CD4-positive, alpha-beta T cell treated with Interferon alpha-2 for 1 hour (primary cell): ENCODE measurements around the gene ZC2HC1B.
"Not testable (repeated sequence)": the region's sequence is repeated elsewhere in the genome, so short reads cannot be mapped to it uniquely, and the experiment has no call there.

ENCODE experiments used
- DNase-seq, 2 donors: peaks; one replicate each; pipeline ENCODE4 v3.0.0-alpha.2; 2020 to 2022

Gene ZC2HC1B

GRCh38 chr6:143871202-143871730, 7.0 kb downstream of the ZC2HC1B start:
- not testable (repeated sequence) for DNase-seq

DNA sequence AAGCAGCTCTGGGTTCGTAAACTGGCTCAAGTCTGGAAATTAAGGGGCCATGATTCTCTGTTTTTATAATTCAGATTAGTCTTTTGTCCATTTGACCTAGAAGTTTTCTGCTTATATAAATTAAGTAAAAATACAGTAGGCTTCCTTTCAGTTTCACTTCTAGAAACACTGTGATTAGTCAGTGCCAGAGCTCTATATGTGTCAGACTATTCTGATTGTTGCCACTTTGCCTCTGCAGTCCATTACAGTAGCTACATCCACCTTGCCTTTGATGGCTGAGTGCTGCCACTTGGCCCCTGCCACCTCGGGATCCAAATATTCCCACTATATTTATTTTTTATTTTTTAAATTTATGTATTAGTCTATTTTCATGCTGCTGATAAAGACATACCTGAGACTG, 7.9 kb downstream of the ZC2HC1B start:
- peak in 1 of 2 donors; percentile 18 for DNase-seq

DNA sequence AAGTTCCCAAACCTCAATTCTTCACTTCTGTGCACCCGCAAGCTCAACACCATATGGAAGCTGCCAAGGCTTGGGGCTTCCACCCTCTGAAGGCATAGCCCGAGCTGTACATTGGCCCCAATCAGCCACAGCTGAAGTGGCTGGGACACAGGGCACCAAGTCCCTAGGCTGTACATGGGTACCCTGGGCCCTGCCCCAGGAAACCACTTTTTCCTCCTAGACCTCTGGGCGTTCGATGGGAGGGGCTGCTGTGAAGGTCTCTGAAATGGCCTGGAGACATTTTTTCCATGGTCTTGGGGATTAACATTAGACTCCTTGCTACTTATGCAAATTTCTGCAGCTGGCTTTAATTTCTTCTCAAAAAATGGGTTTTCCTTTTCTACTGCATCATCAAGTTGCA, 9.3 kb downstream of the ZC2HC1B start:
- not testable (repeated sequence) for DNase-seq

- DNase-seq, result not testable (repeated sequence)
Observed at GRCh38 chr6:143874503-143874902, 10.2 kb downstream of the ZC2HC1B start.

DNA sequence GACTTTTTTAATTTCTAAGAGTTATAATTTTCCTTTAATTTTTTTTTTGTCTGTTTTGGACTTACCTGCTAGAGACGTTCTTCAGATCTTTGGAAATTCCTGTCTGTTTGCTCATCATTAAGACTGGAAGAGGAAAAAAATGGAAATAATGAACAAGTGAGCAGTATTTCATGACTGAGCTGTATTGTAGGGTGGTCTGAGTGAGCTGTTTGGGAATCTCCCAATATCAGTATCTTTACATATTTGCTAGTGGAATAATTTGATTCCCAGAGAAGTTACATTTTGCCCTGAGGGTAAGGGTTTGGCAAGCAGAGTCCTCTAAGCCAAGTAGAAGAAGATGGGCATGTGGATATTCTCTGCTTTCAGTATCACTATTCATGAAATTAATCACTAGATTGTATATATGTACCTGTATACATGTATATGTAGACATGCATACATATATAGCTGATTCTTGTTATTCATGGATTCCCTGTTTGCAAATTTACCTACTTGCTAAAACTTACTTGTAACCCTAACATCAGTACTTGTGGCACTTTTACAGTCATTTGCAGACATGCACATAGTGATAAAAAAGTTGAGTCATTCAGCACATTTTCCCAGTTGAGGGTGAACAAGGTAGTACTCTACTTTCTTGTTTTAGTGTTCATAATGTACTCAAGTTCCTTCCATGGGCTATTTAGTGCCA, 13.5 kb downstream of the ZC2HC1B start:
- DNase-seq, result no peak

DNA sequence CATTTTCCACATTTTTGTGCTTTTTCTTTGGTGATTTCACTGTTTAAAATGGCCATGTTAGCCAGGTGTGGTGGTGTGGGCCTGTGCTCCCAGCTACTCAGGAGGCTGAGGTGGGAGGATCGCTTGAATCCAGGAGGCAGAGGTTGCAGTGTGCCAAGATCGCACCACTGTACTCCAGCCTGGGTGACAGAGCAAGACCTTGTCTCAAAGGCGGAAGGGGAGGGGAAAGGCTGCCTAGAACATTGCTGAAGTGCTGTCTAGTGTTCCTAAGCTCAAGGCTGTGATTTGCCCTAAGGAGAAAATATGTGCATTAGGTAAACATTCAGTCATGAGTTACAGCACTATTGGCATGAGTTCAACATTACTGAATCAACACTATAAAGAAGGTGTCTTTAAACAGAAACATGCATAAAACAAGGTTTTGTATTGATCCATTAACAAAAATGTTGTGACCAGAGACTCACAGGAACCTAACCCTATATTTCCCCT, 14.0 kb downstream of the ZC2HC1B start:
- DNase-seq, result no peak

GRCh38 chr6:143880412-143880811, 16.1 kb downstream of the ZC2HC1B start:
- no peak for DNase-seq

DNA sequence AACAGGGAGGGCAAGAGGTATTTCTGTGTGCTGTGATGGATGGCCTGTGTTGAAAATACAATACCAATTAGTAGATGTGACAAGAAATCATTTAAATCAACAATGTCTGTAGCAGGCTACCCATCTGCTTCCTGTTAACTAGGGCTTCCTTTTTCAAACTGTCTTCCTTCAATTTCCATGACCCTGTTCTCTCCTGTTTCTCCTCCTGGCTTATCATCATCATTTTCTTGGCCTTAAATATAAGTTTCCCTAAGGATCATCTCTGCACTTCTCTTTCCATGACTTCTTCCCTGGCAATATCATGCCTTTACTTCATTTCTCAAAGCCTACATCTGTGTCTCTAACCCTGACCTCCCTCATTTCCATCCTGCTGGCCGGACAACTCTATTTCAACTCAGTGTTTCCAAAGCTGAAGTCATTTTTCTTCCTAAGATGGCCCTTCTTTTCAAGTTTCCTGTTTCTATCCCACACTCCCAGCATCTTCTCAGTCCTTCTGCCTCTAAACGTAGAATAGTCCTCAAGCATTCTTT, 18.2 kb downstream of the ZC2HC1B start:
- no peak for DNase-seq

GRCh38 chr6:143884216-143884900, 20.1 kb downstream of the ZC2HC1B start:
- no peak for DNase-seq

GRCh38 chr6:143885116-143885515, 20.8 kb downstream of the ZC2HC1B start:
- no peak for DNase-seq

- DNase-seq, result no peak
Observed at GRCh38 chr6:143894655-143895054, 30.4 kb downstream of the ZC2HC1B start.

- DNase-seq, result no peak
Observed at GRCh38 chr6:143896126-143896860, 32.0 kb downstream of the ZC2HC1B start.

DNA sequence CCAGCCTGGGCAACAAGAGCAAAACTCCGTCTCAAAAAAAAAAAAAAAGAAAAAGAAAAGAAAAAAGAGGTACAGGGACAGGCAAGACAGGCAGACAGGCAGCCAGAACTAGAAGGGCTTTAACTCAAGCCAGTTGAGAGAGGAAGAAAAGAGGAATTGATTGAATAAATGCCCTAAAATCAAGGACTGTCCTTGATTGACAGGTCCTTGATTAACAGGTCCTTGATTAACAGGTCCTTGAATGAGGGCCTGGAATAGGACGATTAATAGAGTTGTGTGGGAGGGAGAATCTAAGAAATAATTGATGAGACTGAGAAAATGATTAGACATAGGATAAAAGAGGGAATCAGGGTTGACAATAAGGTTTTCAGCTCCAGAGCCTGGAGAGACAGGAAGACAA, 36.1 kb downstream of the ZC2HC1B start:
- DNase-seq, result no peak

GRCh38 chr6:143901885-143902750, 37.8 kb downstream of the ZC2HC1B start:
- DNase-seq, result no peak

GRCh38 chr6:143902827-143903226, 38.6 kb downstream of the ZC2HC1B start:
- no peak for DNase-seq

- no peak for DNase-seq
Observed at GRCh38 chr6:143911028-143911427, 46.8 kb downstream of the ZC2HC1B start.

DNA sequence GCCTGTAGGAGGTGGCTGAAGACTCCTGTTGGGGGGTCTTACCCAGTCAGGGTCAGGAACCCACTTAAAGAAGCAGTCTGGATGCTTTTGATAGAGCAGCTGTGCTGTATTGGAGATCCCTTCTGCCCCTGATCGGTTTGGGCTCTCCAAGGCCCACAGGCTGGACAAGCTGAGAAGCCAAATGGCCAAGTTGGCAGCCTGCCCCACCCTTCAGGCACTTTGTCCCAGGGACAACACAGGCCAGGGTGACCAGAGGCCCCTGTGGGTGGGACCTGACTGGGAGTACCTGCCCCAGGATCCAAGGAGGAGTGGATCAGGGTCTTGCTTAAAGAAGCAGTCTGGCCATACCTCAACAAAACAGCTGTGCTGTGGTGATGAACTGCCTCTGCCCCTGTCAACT, 48.4 kb downstream of the ZC2HC1B start:
- DNase-seq, result no peak

- DNase-seq, result not testable (repeated sequence)
Observed at GRCh38 chr6:143917026-143917425, 52.8 kb downstream of the ZC2HC1B start.

DNA sequence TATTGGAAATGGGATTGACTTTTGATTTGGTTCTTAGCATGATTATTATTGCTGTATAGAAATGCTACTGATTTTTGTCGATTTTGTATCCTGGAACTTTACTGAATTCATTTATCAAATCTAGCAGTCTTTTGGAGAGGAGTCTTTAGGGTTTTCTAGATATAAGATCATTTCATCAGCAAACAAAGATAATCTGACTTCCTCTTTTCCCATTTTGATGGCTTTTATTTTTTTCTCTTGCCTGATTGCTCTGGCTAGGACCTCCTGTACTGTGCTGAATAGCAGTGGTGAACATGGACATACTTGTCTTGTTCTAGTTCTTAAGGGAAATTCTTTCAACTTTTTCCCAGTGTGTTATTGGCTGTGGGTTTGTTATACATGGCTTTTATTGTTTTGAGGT, 64.6 kb downstream of the ZC2HC1B start:
- no peak for DNase-seq

DNA sequence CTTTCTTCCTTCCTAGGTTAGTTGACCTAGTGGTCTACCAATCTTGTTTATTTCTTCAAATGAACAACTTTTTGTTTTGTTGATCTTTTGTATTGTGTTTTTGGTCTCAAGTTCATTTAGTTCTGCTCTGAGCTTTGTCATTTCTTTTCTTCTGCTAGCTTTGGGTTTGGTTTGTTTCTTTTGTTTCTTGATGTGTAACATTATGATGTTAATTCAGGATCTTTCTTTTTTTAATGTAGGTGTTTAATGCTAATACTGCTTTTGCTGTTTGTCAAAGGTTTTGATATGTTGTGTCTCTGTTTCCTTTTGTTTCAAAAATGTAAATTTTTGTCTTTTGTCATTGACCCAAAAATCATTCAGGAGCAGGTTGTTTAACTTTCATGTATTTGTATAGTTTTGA, 65.7 kb downstream of the ZC2HC1B start:
- DNase-seq, result no peak

DNA sequence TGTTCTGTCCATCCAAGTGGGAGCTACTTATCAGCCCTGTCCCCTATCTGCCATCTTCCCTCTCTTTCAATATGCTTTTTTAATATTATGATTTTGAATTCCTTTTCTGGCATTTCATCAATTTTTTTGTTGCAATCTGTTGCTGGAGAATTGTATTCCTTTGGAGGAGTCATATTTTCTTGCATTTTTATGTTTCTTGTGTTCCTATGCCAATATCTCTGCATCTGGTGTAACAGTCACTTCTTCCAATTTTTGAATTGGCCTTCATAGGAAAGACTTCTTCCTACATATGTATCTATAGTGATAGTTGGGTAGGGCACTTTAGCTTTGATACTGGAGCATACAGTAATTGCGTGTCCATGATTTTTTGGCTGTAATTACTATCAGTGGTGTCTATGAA, 70.1 kb downstream of the ZC2HC1B start:
- no peak for DNase-seq

- no peak for DNase-seq
Observed at GRCh38 chr6:143934867-143935266, 70.6 kb downstream of the ZC2HC1B start.
